Suprapubic skin (tissue), 4 donors: ENCODE data around the gene ADAM19.

ENCODE experiments used
- CTCF ChIP-seq, 2 donors: fragments of 200-600 bp in 1 of 2; fragments of 450-650 bp in 1 of 2; sonication (generic) in 1 of 2; IDR thresholded peaks; one replicate each; pipeline ENCODE4 v1.5.1; 2016 to 2019; ENCODE audit warnings: antibody characterized with exemption in 2 of 2, mild to moderate bottlenecking in 1 of 2, moderate library complexity in 1 of 2
- POLR2A ChIP-seq, 2 donors: fragments of 450-650 bp; IDR thresholded peaks; one replicate each; pipeline ENCODE4 v1.6.1; 2017; ENCODE audit warnings: antibody characterized with exemption in 2 of 2, mild to moderate bottlenecking in 2 of 2, moderate library complexity in 2 of 2
- POLR2AphosphoS5 ChIP-seq, 3 donors: sonication (generic); formaldehyde crosslinking; IDR thresholded peaks; one replicate each; pipeline ENCODE4 v1.6.1; 2017; ENCODE audit warnings: antibody characterized with exemption in 3 of 3

GRCh38 chr5:157593052-157593757 lies 17.6 kb upstream of the ADAM19 start:
- TF ChIP-seq CTCF (IDR thresholded peaks at IDR 0.05) (no peak), POLR2AphosphoS5 (IDR thresholded peaks at IDR 0.05) (no peak), POLR2A (IDR thresholded peaks at IDR 0.05) (no peak)
